Parathyroid adenoma (tissue), 2 donors: ENCODE results near the gene PIK3C2G.

Source experiments
- H2AFZ ChIP-seq: fragments of 300-600 bp; sonication (generic); one replicate; pipeline ENCODE4 v1.7.0; 2017; ENCODE audit warnings: antibody characterized with exemption, mild to moderate bottlenecking
- H3K27ac ChIP-seq: fragments of 300-600 bp; sonication (generic); one replicate; pipeline ENCODE4 v1.7.0; 2017
- H3K27me3 ChIP-seq: fragments of 300-600 bp; sonication (generic); one replicate; pipeline ENCODE4 v1.7.0; 2017; ENCODE audit warnings: low read length; ENCODE audit not compliant: control insufficient read depth, insufficient read depth
- H3K36me3 ChIP-seq: fragments of 300-600 bp; sonication (generic); one replicate; pipeline ENCODE4 v1.7.0; 2017; ENCODE audit warnings: low read length; ENCODE audit not compliant: control insufficient read depth, insufficient read depth
- H3K4me1 ChIP-seq: fragments of 300-600 bp; sonication (generic); one replicate; pipeline ENCODE4 v1.7.0; 2017; ENCODE audit warnings: control low read depth
- H3K4me2 ChIP-seq: fragments of 300-600 bp; sonication (generic); one replicate; pipeline ENCODE4 v1.7.0; 2017; ENCODE audit warnings: low read length
- H3K4me3 ChIP-seq: fragments of 300-600 bp; sonication (generic); one replicate; pipeline ENCODE4 v1.7.0; 2017; ENCODE audit warnings: low read depth, low read length
- H3K79me2 ChIP-seq: fragments of 300-600 bp; sonication (generic); one replicate; pipeline ENCODE4 v1.7.0; 2017; ENCODE audit warnings: control low read depth
- H3K9ac ChIP-seq: fragments of 300-600 bp; sonication (generic); one replicate; pipeline ENCODE4 v1.7.0; 2017; ENCODE audit warnings: mild to moderate bottlenecking
- H3K9me3 ChIP-seq: fragments of 300-600 bp; sonication (generic); one replicate; pipeline ENCODE4 v1.7.0; 2017; ENCODE audit warnings: low read length; ENCODE audit not compliant: control insufficient read depth
- TF ChIP-seq, protein P1 (sequence below): fragments of 300-600 bp; sonication (generic); IDR thresholded peaks from one replicate; pipeline ENCODE4 v1.7.0; 2017; ENCODE audit warnings: antibody characterized with exemption, mild to moderate bottlenecking
- donor health status: primary hyperparathyroidism.

The PIK3C2G gene

GRCh38 chr12:18468246-18469075 lies 207.1 kb downstream of the PIK3C2G start:
- H3K4me3 ChIP-seq, result no peak overlapping the region
- H3K27ac ChIP-seq, result no peak overlapping the region
- H3K27me3 ChIP-seq, result no peaks in the 10 kb centered on the region
- no peaks in the 10 kb centered on the region for H3K4me1 ChIP-seq
- no peaks in the 10 kb centered on the region for H3K36me3 ChIP-seq
- H3K79me2 ChIP-seq, result no peaks in the 10 kb centered on the region
- no peak overlapping the region for H2AFZ ChIP-seq
- no peaks in the 10 kb centered on the region for H3K9me3 ChIP-seq
- TF ChIP-seq, protein P1, sequence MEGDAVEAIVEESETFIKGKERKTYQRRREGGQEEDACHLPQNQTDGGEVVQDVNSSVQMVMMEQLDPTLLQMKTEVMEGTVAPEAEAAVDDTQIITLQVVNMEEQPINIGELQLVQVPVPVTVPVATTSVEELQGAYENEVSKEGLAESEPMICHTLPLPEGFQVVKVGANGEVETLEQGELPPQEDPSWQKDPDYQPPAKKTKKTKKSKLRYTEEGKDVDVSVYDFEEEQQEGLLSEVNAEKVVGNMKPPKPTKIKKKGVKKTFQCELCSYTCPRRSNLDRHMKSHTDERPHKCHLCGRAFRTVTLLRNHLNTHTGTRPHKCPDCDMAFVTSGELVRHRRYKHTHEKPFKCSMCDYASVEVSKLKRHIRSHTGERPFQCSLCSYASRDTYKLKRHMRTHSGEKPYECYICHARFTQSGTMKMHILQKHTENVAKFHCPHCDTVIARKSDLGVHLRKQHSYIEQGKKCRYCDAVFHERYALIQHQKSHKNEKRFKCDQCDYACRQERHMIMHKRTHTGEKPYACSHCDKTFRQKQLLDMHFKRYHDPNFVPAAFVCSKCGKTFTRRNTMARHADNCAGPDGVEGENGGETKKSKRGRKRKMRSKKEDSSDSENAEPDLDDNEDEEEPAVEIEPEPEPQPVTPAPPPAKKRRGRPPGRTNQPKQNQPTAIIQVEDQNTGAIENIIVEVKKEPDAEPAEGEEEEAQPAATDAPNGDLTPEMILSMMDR, result no peak
- H3K9ac ChIP-seq, result no peak overlapping the region
- H3K4me2 ChIP-seq, result no peak overlapping the region

- no peaks in the 10 kb centered on the region for H3K79me2 ChIP-seq
- H3K9me3 ChIP-seq, result no peaks in the 10 kb centered on the region
- H3K4me3 ChIP-seq, result no peak overlapping the region
- no peak overlapping the region for H3K9ac ChIP-seq
- H3K4me2 ChIP-seq, result no peak overlapping the region
- no peak overlapping the region for H3K27ac ChIP-seq
- no peaks in the 10 kb centered on the region for H3K27me3 ChIP-seq
- H3K4me1 ChIP-seq, result no peaks in the 10 kb centered on the region
- no peaks in the 10 kb centered on the region for H3K36me3 ChIP-seq
- TF ChIP-seq, protein P1, result no peak
- H2AFZ ChIP-seq, result no peak overlapping the region
Measured at GRCh38 chr12:18470251-18470650, 208.9 kb downstream of the PIK3C2G start.

DNA sequence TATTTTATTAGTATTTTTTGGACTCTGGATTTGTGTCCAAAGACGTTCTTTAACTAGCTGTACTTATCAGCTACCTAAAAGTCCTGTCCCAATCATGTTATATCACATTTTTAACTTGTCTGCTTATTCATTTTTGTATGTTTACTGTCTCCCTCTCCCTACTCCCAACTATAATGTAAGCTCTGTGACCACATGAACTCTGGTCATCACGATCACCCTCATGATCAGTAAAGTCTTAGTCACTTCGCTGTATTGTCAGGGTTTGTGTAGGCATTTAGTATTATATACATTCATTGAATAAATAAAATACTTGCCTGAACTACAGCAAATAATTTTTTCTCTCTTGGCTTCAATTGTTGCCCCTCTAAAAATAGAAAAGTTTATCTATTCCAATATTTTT lies 211.0 kb downstream of the PIK3C2G start:
- TF ChIP-seq, protein P1, result no peak

GRCh38 chr12:18472806-18473205 lies 211.5 kb downstream of the PIK3C2G start:
- Histone ChIP-seq H3K9me3 (no peaks in the 10 kb centered on the region), H3K27ac (no peak overlapping the region), H3K4me1 (no peaks in the 10 kb centered on the region), H3K4me2 (no peak overlapping the region), H3K9ac (no peak overlapping the region), H3K4me3 (no peak overlapping the region), H2AFZ (no peak overlapping the region), H3K36me3 (no peaks in the 10 kb centered on the region), H3K79me2 (no peaks in the 10 kb centered on the region), H3K27me3 (no peaks in the 10 kb centered on the region)
- TF ChIP-seq, protein P1, result no peak

More for the DNA sequence above, 211.0 kb downstream of the PIK3C2G start:
- Histone ChIP-seq H3K27me3 (no peaks in the 10 kb centered on the region), H3K79me2 (no peaks in the 10 kb centered on the region), H3K4me1 (no peaks in the 10 kb centered on the region), H2AFZ (no peak overlapping the region), H3K9ac (no peak overlapping the region), H3K4me3 (no peak overlapping the region), H3K4me2 (no peak overlapping the region), H3K36me3 (no peaks in the 10 kb centered on the region), H3K9me3 (no peaks in the 10 kb centered on the region), H3K27ac (no peak overlapping the region)

DNA sequence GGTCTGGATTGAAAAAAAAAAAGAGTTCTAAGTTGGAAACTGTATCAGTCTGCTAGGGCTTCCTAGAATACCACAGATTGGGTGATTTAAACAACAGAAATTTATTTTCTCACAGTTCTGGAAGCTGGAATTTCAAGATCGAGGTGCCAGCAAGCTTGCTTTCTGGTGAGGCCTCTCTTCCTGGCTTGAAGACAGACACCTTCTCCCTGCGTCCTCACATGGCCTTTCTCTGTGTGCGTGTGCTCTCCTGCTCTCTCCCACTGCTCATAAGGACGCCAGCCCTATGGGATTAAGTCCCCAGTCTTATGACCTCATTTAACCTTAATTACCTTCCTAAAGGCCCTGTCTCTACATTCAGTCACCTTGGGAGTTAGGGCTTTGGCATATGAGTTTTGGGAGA lies 215.5 kb downstream of the PIK3C2G start:
- H3K79me2 ChIP-seq, result no peaks in the 10 kb centered on the region
- H3K27ac ChIP-seq, result no peak overlapping the region
- H3K4me3 ChIP-seq, result no peak overlapping the region
- no peak overlapping the region for H3K9ac ChIP-seq
- no peaks in the 10 kb centered on the region for H3K36me3 ChIP-seq
- H3K4me2 ChIP-seq, result no peak overlapping the region
- H2AFZ ChIP-seq, result no peak overlapping the region
- TF ChIP-seq, protein P1, result no peak
- no peaks in the 10 kb centered on the region for H3K4me1 ChIP-seq
- H3K27me3 ChIP-seq, result no peaks in the 10 kb centered on the region
- H3K9me3 ChIP-seq, result no peaks in the 10 kb centered on the region
